GM18498 (cell line): ENCODE measurements around the gene MSL3B.

Source experiments
- ATAC-seq: cut with Tn5 transposase; IDR thresholded peaks from one replicate; pipeline ENCODE4 v1.9.1; 2021; ENCODE audit warnings: mild to moderate bottlenecking, moderate library complexity; ENCODE audit not compliant: unreplicated experiment

Gene MSL3B

GRCh38 chr2:233853883-233854240 lies 14.3 kb downstream of the MSL3B start:
- ATAC-seq, result peak; percentile 2

- no peak for ATAC-seq
Observed at GRCh38 chr2:233853353-233853752, 14.8 kb downstream of the MSL3B start.

DNA sequence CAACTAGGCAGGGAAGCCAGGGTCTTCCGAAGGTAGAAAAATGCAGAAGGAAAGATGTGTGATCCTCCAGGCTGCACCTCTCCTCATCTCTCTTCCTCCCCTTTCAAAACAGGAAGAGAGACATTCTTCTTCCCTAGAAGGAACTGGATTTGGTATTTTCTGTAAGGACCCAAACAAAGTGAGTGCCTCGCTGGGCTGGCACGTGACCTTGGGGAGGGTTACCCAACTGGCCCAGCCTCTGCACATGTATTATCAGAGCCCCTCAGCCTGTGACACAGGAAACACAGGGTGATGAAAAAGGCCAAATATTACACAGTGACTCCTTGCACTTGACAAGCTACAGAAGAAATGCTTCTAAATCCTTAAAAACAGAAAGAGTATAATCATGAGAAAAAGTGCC lies 16.1 kb downstream of the MSL3B start:
- ATAC-seq, result no peak

DNA sequence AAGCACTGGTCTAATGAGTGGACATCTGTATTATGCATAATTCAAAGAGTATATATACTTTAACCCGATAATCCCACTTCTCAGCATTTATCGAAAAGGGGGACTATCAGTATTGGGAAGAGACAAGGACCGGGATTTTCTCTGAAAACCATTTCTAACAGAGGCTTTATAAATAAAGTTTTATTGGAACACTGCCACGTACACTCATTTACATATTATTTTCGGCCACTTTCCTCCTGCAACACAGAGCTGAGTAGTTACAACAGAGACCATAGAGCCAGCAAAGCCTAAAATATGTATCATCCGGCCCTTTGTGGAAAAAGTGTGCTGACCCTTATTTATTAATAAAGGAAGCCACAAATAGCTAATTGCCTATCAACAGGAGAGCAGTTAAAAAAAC lies 17.0 kb downstream of the MSL3B start:
- ATAC-seq, result no peak

GRCh38 chr2:233850745-233851144 lies 17.4 kb downstream of the MSL3B start:
- no peak for ATAC-seq

- ATAC-seq, result no peak
Observed at GRCh38 chr2:233849607-233850271, 18.4 kb downstream of the MSL3B start.

- no peak for ATAC-seq
Observed at GRCh38 chr2:233848276-233848675, 19.9 kb downstream of the MSL3B start.

- no peak for ATAC-seq
Observed at GRCh38 chr2:233847248-233847898, 20.8 kb downstream of the MSL3B start.

DNA sequence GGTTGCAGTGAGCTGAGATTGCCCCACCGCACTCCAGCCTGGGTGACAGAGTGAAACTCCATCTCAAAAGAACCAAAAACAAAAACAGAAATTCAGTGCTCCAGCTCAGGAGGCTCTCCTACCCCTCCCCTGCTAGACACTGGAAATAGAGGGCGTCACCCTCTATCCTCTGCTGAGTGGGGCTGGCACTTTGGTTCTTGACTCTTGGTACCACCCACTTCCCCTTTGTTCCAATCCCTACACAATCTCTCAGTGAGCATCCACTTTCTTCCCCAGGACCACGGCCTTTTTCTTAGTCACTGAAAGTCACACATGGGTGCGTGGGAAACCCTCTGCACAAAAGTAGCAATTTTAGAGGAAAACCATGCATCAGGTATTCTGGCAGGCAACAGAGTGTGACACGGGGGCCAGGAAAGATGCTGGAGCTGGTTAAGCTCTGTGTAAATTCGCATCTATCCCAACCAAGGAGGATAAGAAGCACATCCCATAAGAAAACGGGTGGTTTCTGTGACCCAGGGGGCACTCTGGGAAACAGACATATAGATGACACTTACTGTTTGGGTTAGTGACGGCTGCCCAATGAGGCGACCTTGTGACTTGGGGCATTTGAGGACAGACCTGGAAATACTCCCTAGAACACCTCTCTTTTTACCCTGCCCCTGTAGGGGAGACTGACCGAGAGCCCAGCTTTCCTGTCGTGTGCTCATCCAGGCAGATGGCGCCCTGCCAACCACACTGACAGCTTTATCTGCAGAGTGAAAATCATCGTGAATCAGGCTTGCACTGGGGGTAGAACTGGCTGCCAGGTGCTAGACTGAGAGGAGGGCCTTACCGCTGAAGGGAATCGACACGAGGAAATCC lies 21.6 kb downstream of the MSL3B start:
- no peak for ATAC-seq

- no peak for ATAC-seq
Observed at GRCh38 chr2:233845301-233846060, 22.7 kb downstream of the MSL3B start.

- no peak for ATAC-seq
Observed at GRCh38 chr2:233844836-233845235, 23.4 kb downstream of the MSL3B start.

DNA sequence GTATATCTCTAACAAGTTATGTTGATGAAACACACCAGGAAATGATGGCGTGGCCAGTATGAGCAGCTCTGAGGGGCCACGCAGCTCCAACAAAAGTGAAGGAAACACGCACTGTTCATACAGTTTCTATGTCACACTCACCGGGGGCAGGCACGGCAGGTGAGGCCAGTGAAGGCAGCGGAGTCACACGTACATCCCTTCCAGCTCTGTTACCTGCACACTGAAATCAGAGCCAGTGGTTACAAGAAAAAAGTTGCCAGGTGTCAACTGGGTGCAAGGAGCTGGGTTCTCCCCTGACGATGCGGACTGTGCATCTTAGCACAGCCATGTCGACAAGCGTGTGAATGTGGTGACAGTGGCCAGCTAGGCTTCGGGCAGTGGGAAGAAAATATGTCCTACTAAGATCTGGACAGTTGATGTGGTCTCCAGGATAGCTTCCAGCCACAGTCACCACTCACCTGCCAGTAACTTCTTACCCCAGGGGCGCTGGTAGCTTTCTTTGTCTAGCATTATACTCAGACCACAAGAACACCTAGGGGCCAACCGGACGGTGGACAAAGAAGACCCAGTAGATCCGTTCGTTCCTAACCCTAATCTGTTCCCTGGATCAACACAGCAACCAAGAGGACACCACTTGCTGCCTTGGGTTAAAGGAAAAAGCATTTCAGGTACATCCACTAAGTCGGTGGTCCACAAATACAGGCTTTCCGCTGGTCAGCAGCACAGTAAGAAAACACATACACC lies 23.9 kb downstream of the MSL3B start:
- no peak for ATAC-seq

- no peak for ATAC-seq
Observed at GRCh38 chr2:233841183-233841582, 27.0 kb downstream of the MSL3B start.

GRCh38 chr2:233840520-233840919 lies 27.7 kb downstream of the MSL3B start:
- ATAC-seq, result no peak

- no peak for ATAC-seq
Observed at GRCh38 chr2:233839447-233839820, 28.8 kb downstream of the MSL3B start.

- ATAC-seq, result no peak
Observed at GRCh38 chr2:233838726-233839446, 29.3 kb downstream of the MSL3B start.

- ATAC-seq, result no peak
Observed at GRCh38 chr2:233838251-233838650, 29.9 kb downstream of the MSL3B start.

DNA sequence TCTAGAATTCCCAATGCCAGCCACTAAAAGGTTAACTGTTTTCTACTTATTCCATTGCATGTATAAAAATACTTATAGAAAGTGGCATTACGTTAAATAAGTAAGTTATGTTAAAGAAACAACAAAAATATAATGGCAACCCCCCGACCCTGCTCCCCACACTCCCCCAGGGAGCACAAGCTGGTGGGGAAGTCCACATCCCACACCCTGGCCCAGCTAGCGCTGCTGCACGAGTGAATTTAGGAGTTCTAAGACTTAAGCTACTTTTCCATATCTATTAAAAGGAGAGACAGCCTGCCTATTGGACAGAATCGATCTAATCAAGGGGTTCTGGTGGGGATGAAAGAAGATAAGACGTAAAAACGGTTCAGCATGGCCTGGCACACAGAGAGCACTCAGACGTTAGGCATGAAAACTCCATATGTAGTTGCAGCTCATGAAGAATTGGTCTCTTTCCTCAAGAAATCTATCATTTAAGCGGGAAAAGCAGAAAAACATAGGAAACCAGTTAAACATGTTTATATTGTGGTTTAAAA lies 30.4 kb downstream of the MSL3B start:
- no peak for ATAC-seq

- ATAC-seq, result no peak
Observed at GRCh38 chr2:233836359-233836758, 31.8 kb downstream of the MSL3B start.
